DOHH2 (cell line): Measurements from ENCODE around the gene IL22RA2.

Source experiments
- EZH2phosphoT487 ChIP-seq: fragments of 200-600 bp; sonication (generic); IDR thresholded peaks from 2 replicates; pipeline ENCODE4 v1.6.1; 2017; ENCODE audit warnings: borderline replicate concordance, mild to moderate bottlenecking, antibody characterized with exemption, low read length, moderate library complexity, mixed read lengths
- TF ChIP-seq, protein P1 (sequence below): fragments of 200-600 bp; sonication (generic); IDR thresholded peaks from one replicate; pipeline ENCODE4 v1.5.1; 2014; ENCODE audit warnings: antibody characterized with exemption, mild to moderate bottlenecking, low read depth, low read length; ENCODE audit not compliant: poor library complexity, severe bottlenecking

DNA sequence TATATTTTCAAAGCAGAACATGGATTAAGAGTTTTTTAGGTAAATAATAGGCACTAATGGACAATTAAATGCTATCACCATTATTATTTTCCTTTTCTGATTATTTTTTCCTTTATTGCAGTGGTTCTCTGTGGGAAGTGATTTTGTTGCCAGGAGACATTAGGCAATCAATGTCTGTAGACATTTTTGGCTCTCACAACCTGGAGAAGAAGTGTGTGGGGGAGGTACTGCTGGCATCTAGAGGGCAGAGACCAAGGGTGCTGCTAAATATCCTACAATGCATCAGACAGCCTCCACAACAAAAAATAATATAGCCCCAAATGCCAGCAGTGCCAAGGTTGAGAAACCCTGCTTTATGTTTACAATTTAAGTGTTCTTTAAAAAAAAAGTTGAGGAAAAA, 37.5 kb upstream of the IL22RA2 start:
- TF ChIP-seq, protein P1, sequence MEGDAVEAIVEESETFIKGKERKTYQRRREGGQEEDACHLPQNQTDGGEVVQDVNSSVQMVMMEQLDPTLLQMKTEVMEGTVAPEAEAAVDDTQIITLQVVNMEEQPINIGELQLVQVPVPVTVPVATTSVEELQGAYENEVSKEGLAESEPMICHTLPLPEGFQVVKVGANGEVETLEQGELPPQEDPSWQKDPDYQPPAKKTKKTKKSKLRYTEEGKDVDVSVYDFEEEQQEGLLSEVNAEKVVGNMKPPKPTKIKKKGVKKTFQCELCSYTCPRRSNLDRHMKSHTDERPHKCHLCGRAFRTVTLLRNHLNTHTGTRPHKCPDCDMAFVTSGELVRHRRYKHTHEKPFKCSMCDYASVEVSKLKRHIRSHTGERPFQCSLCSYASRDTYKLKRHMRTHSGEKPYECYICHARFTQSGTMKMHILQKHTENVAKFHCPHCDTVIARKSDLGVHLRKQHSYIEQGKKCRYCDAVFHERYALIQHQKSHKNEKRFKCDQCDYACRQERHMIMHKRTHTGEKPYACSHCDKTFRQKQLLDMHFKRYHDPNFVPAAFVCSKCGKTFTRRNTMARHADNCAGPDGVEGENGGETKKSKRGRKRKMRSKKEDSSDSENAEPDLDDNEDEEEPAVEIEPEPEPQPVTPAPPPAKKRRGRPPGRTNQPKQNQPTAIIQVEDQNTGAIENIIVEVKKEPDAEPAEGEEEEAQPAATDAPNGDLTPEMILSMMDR, result no peak
- no peak for TF ChIP-seq EZH2phosphoT487
